WTC11 (cell line): Measurements from ENCODE around the gene CTNNA3. TPM values are rescaled to one million over a fixed set of nuclear protein-coding genes. Genes with fewer than 3 reads are reported as not detected.
"Not testable (repeated sequence)": the region's sequence is repeated elsewhere in the genome, so short reads cannot be mapped to it uniquely, and the experiment has no call there.

Experiments used
- ATAC-seq: fragments of 200-7000 bp; cut with Tn5 transposase; 2 replicates; pipeline ENCODE4 v1.10.0; 2021; ENCODE audit warnings: mild to moderate bottlenecking, moderate library complexity
- CTCF ChIA-PET: fragments of 300-600 bp; sonication (Branson Sonifier 250); formaldehyde crosslinking; loops from one replicate; lab custom pipeline; 2021; ENCODE audit warnings: antibody characterized with exemption; lab: Charles Lee
- POLR2A ChIA-PET: fragments of 350-600 bp; sonication (Branson Sonifier 250); formaldehyde crosslinking; loops from one replicate; lab custom pipeline; 2021; ENCODE audit warnings: antibody characterized with exemption; lab: Charles Lee
- DNase-seq: peaks from one replicate; pipeline ENCODE4 v3.0.0; 2021; ENCODE audit warnings: low spot score
- H3K27ac Mint-ChIP-seq: 2 replicates; pipeline ENCODE4 v1.8.0; 2021; ENCODE audit warnings: mixed read lengths
- H3K27me3 Mint-ChIP-seq: 2 replicates; pipeline ENCODE4 v1.8.0; 2021; ENCODE audit warnings: low read depth, mild to moderate bottlenecking, moderate library complexity, mixed read lengths
- H3K36me3 Mint-ChIP-seq: 2 replicates; pipeline ENCODE4 v1.8.0; 2021; ENCODE audit warnings: mixed read lengths
- H3K4me1 Mint-ChIP-seq: 2 replicates; pipeline ENCODE4 v1.8.0; 2022; ENCODE audit warnings: mixed read lengths
- H3K4me3 Mint-ChIP-seq: 2 replicates; pipeline ENCODE4 v1.8.0; 2021; ENCODE audit warnings: mild to moderate bottlenecking, moderate library complexity, mixed read lengths
- H3K9me3 Mint-ChIP-seq: 2 replicates; pipeline ENCODE4 v1.8.0; 2021; ENCODE audit warnings: mixed read lengths
- FOXJ3 ChIP-seq: sonication (generic); formaldehyde crosslinking; IDR thresholded peaks from 2 replicates; pipeline ENCODE4 v1.9.0; 2021; ENCODE audit warnings: missing genetic modification reagents, mild to moderate bottlenecking, borderline replicate concordance
- IRF2 ChIP-seq: sonication (generic); formaldehyde crosslinking; IDR thresholded peaks from 2 replicates; pipeline ENCODE4 v1.8.0; 2022; ENCODE audit warnings: low read depth, missing genetic modification reagents, borderline replicate concordance
- KAT7 ChIP-seq: sonication (generic); formaldehyde crosslinking; IDR thresholded peaks from 2 replicates; pipeline ENCODE4 v1.8.1; 2023; ENCODE audit warnings: missing genetic modification reagents, mild to moderate bottlenecking, borderline replicate concordance
- NFE2L1 ChIP-seq: sonication (generic); formaldehyde crosslinking; IDR thresholded peaks from 2 replicates; pipeline ENCODE4 v1.8.1; 2023; ENCODE audit warnings: missing genetic modification reagents
- NFYB ChIP-seq: sonication (generic); formaldehyde crosslinking; conservative IDR thresholded peaks from 2 replicates; pipeline ENCODE4 v1.8.0; 2022; ENCODE audit warnings: low read depth, missing genetic modification reagents
- OVOL2 ChIP-seq: fragments of 250-450 bp; sonication (Bioruptor Pico); IDR thresholded peaks from 2 replicates; pipeline ENCODE4 v1.9.0; 2021; ENCODE audit warnings: mild to moderate bottlenecking, borderline replicate concordance
- RORB ChIP-seq: fragments of 250-450 bp; sonication (Bioruptor Pico); IDR thresholded peaks from 2 replicates; pipeline ENCODE4 v1.9.0; 2021; ENCODE audit warnings: mild to moderate bottlenecking
- ZBTB21 ChIP-seq: sonication (generic); formaldehyde crosslinking; IDR thresholded peaks from 2 replicates; pipeline ENCODE4 v1.8.1; 2023; ENCODE audit warnings: mild to moderate bottlenecking, missing genetic modification reagents, borderline replicate concordance
- ZNF121 ChIP-seq: sonication (generic); formaldehyde crosslinking; IDR thresholded peaks from 2 replicates; pipeline ENCODE4 v1.8.0; 2023; ENCODE audit warnings: missing genetic modification reagents
- ZNF263 ChIP-seq: sonication (generic); formaldehyde crosslinking; IDR thresholded peaks from 2 replicates; pipeline ENCODE4 v1.8.1; 2022; ENCODE audit warnings: low read depth, mild to moderate bottlenecking, moderate library complexity, missing genetic modification reagents
- total RNA-seq: library from RNA; stranded (reverse); gene quantifications from 3 replicates; pipeline ENCODE4 v1.2.3, GENCODE V29; 2021
- TF ChIP-seq, protein P1 (sequence below): sonication (generic); formaldehyde crosslinking; IDR thresholded peaks from 2 replicates; pipeline ENCODE4 v1.8.0; 2023; ENCODE audit warnings: missing genetic modification reagents
- TF ChIP-seq, protein P2 (sequence below): sonication (generic); formaldehyde crosslinking; IDR thresholded peaks from 2 replicates; pipeline ENCODE4 v1.8.1; 2023; ENCODE audit warnings: mild to moderate bottlenecking, missing genetic modification reagents, borderline replicate concordance
- TF ChIP-seq, protein P3 (sequence below): sonication (generic); formaldehyde crosslinking; IDR thresholded peaks from 2 replicates; pipeline ENCODE4 v1.8.0; 2022; ENCODE audit warnings: mild to moderate bottlenecking, missing genetic modification reagents
- TF ChIP-seq, protein P4 (sequence below): sonication (generic); formaldehyde crosslinking; IDR thresholded peaks from 2 replicates; pipeline ENCODE4 v1.8.1; 2022; ENCODE audit warnings: missing genetic modification reagents, borderline replicate concordance

Gene CTNNA3
- total RNA-seq, 1 experiment from 2014 or later, result 6.1 TPM

DNA sequence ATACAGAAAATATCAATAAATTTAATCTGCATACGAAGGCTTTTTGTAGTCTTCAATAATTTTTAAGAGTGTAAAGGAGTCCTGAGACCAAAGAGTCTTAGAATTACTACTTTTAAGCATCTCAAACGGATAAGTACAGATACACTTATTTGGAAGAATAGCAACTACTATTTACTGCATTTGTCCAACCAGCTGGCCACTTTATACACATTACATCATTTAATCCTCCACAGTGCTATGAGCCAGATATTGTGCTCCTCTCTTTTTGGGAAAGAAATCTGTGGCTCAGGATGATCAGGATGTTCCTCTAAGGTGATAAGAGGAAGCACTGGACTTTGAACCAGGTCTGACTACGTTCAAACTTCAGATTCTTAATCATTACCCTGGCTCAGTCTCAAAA is 1358.8 kb downstream of the CTNNA3 start:
- DNase-seq (no peak), ATAC-seq (no peak)
- Mint-ChIP-seq H3K27ac (no peak overlapping the region), H3K36me3 (peaks cover 21% of the 10 kb centered on the region), H3K9me3 (peaks cover 35% of the 10 kb centered on the region), H3K27me3 (no peaks in the 10 kb centered on the region), H3K4me1 (no peaks in the 10 kb centered on the region), H3K4me3 (no peak overlapping the region)
- ChIA-PET POLR2A (no interaction called here), CTCF (no interaction called here)
- no peak for TF ChIP-seq OVOL2 (CRISPR knock-in tag)
- TF ChIP-seq, protein P1, sequence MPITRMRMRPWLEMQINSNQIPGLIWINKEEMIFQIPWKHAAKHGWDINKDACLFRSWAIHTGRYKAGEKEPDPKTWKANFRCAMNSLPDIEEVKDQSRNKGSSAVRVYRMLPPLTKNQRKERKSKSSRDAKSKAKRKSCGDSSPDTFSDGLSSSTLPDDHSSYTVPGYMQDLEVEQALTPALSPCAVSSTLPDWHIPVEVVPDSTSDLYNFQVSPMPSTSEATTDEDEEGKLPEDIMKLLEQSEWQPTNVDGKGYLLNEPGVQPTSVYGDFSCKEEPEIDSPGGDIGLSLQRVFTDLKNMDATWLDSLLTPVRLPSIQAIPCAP, result no peak
- no peak for TF ChIP-seq IRF2 (CRISPR knock-in tag)
- no peak for TF ChIP-seq ZBTB21 (CRISPR knock-in tag)
- no peak for TF ChIP-seq ZNF263
- TF ChIP-seq, protein P2, sequence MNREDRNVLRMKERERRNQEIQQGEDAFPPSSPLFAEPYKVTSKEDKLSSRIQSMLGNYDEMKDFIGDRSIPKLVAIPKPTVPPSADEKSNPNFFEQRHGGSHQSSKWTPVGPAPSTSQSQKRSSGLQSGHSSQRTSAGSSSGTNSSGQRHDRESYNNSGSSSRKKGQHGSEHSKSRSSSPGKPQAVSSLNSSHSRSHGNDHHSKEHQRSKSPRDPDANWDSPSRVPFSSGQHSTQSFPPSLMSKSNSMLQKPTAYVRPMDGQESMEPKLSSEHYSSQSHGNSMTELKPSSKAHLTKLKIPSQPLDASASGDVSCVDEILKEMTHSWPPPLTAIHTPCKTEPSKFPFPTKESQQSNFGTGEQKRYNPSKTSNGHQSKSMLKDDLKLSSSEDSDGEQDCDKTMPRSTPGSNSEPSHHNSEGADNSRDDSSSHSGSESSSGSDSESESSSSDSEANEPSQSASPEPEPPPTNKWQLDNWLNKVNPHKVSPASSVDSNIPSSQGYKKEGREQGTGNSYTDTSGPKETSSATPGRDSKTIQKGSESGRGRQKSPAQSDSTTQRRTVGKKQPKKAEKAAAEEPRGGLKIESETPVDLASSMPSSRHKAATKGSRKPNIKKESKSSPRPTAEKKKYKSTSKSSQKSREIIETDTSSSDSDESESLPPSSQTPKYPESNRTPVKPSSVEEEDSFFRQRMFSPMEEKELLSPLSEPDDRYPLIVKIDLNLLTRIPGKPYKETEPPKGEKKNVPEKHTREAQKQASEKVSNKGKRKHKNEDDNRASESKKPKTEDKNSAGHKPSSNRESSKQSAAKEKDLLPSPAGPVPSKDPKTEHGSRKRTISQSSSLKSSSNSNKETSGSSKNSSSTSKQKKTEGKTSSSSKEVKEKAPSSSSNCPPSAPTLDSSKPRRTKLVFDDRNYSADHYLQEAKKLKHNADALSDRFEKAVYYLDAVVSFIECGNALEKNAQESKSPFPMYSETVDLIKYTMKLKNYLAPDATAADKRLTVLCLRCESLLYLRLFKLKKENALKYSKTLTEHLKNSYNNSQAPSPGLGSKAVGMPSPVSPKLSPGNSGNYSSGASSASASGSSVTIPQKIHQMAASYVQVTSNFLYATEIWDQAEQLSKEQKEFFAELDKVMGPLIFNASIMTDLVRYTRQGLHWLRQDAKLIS (CRISPR knock-in tag), result no peak
- TF ChIP-seq ZNF121 (CRISPR knock-in tag), result no peak
- TF ChIP-seq, protein P3, sequence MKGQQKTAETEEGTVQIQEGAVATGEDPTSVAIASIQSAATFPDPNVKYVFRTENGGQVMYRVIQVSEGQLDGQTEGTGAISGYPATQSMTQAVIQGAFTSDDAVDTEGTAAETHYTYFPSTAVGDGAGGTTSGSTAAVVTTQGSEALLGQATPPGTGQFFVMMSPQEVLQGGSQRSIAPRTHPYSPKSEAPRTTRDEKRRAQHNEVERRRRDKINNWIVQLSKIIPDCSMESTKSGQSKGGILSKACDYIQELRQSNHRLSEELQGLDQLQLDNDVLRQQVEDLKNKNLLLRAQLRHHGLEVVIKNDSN (CRISPR knock-in tag), result no peak
- TF ChIP-seq RORB (CRISPR knock-in tag), result no peak
- TF ChIP-seq KAT7 (CRISPR knock-in tag), result no peak
- no peak for TF ChIP-seq NFE2L1 (CRISPR knock-in tag)
- TF ChIP-seq, protein P4, sequence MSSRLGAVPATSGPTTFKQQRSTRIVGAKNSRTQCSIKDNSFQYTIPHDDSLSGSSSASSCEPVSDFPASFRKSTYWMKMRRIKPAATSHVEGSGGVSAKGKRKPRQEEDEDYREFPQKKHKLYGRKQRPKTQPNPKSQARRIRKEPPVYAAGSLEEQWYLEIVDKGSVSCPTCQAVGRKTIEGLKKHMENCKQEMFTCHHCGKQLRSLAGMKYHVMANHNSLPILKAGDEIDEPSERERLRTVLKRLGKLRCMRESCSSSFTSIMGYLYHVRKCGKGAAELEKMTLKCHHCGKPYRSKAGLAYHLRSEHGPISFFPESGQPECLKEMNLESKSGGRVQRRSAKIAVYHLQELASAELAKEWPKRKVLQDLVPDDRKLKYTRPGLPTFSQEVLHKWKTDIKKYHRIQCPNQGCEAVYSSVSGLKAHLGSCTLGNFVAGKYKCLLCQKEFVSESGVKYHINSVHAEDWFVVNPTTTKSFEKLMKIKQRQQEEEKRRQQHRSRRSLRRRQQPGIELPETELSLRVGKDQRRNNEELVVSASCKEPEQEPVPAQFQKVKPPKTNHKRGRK, result no peak
- no peak for TF ChIP-seq NFYB (CRISPR knock-in tag)

DNA sequence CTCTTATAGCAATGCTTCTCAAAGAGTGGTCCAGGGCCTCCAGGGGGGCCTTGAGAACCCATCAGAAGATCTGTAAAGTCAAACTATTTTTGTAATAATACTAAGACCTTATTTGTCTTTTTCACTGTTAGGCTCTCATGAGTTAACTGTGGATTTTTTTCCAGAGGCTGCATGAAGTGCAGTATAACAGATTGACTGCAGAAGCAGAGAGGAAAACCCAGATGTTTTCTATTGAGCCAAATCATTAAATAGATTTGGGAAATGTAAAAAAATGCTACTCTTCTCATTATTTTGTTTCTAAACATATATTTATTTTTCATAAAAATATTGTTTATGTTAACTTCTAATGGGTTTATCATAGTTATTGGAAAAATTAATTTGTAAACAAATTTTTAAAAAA is 1359.2 kb downstream of the CTNNA3 start:
- H3K4me1 Mint-ChIP-seq, result no peaks in the 10 kb centered on the region
- DNase-seq (no peak), ATAC-seq (no peak)
- H3K4me3 Mint-ChIP-seq, result no peak overlapping the region
- peaks cover 37% of the 10 kb centered on the region for H3K9me3 Mint-ChIP-seq
- no peak for TF ChIP-seq FOXJ3 (CRISPR knock-in tag)
- H3K36me3 Mint-ChIP-seq, result peaks cover 22% of the 10 kb centered on the region
- H3K27me3 Mint-ChIP-seq, result no peaks in the 10 kb centered on the region
- ChIA-PET POLR2A (no interaction called here), CTCF (no interaction called here)
- H3K27ac Mint-ChIP-seq, result no peak overlapping the region

DNA sequence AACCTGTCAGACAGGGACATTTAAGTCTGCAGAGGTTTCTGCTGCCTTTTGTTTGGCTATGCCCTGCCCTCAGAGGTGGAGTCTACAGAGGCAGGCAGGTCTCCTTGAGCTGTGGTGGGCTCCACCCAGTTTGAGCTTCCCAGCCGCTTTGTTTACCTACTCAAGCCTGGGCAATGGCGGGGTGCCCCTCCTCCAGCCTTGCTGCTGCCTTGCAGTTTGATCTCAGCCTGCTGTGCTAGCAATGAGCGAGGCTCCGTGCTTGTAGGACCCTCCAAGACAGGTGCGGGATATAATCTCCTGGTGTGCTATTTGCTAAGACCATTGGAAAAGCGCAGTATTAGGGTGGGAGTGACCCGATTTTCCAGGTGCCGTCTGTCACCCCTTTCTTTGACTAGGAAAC is 1360.2 kb downstream of the CTNNA3 start:
- Mint-ChIP-seq H3K9me3 (peaks cover 44% of the 10 kb centered on the region), H3K36me3 (peaks cover 25% of the 10 kb centered on the region)
- H3K27me3 Mint-ChIP-seq, result not testable (repeated sequence)

More for the DNA sequence above, 1360.2 kb downstream of the CTNNA3 start:
- POLR2A ChIA-PET, DNase-seq, ATAC-seq, H3K4me3 Mint-ChIP-seq, H3K4me1 Mint-ChIP-seq, H3K27ac Mint-ChIP-seq, CTCF ChIA-PET: not testable (repeated sequence)
